Measurements from ENCODE around the gene GPR42. TPM values are rescaled to one million over a fixed set of nuclear protein-coding genes. Genes with fewer than 3 reads are reported as not detected.

The GPR42 gene, protein sequence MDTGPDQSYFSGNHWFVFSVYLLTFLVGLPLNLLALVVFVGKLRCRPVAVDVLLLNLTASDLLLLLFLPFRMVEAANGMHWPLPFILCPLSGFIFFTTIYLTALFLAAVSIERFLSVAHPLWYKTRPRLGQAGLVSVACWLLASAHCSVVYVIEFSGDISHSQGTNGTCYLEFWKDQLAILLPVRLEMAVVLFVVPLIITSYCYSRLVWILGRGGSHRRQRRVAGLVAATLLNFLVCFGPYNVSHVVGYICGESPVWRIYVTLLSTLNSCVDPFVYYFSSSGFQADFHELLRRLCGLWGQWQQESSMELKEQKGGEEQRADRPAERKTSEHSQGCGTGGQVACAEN
- 1 to 10 TPM in 1 of 2 donors, under 1 TPM in 1; 0.50 to 1.8 TPM for total RNA-seq

DNA sequence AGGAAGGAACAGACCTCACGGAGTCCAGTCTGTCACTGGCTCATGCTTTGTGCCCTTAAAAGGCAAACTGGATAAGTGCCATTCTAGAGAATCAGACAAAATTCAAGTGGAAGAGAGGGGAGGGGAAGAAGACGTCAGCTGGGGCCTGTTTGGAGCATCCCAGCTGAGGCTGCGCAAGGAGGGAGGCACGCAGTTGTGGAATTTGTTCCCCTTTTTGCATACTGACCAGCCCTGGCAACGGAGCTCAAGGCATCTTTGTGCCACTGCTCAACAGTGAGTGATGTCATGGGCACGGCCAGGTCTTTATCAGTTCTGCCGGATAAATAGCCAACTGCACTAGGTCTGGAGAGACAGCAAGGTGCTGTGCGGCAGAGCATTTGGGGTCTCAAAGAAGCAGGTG, at the start of gene GPR42:
TSS of gene GPR42 (plus strand) at position 347 of the 400 bp plus-strand sequence. CDS start 292 bp downstream, outside the sequence.
- DNase-seq (ENCODE audit: low spot score in 2 of 2): no peak
- Mint-ChIP-seq H3K36me3 (no peaks in the 10 kb centered on the region), H3K27ac (no peak within 1 kb of the TSS), H3K9me3 (no peaks in the 10 kb centered on the region)
- ATAC-seq: no peak

- DNase-seq (ENCODE audit: low spot score in 2 of 2): no peak
- ATAC-seq: no peak
- Mint-ChIP-seq H3K27ac (no peak overlapping the region), H3K36me3 (no peaks in the 10 kb centered on the region), H3K9me3 (no peaks in the 10 kb centered on the region)
Observed at GRCh38 chr19:35321291-35321690, 49.6 kb upstream of the GPR42 start.

DNA sequence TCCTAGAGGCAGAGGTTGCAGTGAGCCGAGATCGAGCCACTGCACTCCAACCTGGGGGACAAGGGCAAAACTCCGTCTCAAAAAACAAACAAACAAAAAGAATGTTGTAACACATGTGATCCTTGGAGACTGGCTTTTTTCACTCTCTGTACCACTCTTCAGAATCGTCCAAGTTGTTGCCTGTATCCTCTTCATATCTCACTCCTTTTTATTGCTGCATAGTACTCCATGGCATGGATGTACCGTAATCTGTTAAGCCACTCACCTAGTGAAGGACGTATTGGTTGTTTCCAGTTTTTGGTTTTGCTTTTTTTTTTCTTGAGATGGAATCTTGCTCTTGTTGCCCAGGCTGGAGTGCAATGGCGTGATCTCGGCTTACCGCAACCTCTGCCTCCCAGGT, 48.9 kb upstream of the GPR42 start:
- H3K36me3 Mint-ChIP-seq: no peaks in the 10 kb centered on the region
- H3K9me3 Mint-ChIP-seq: no peaks in the 10 kb centered on the region
- ATAC-seq (no peak), DNase-seq (ENCODE audit: low spot score in 2 of 2) (no peak)
- no peak overlapping the region for H3K27ac Mint-ChIP-seq

- no peak for ATAC-seq
- DNase-seq (ENCODE audit: low spot score in 2 of 2): no peak
- H3K9me3 Mint-ChIP-seq: no peaks in the 10 kb centered on the region
- H3K36me3 Mint-ChIP-seq: peaks cover 0 to 6% of the 10 kb centered on the region in 2 donors
- peak overlapping the region in 1 of 2 donors; percentile 10 for H3K27ac Mint-ChIP-seq
Observed at GRCh38 chr19:35327642-35328041, 43.2 kb upstream of the GPR42 start.

DNA sequence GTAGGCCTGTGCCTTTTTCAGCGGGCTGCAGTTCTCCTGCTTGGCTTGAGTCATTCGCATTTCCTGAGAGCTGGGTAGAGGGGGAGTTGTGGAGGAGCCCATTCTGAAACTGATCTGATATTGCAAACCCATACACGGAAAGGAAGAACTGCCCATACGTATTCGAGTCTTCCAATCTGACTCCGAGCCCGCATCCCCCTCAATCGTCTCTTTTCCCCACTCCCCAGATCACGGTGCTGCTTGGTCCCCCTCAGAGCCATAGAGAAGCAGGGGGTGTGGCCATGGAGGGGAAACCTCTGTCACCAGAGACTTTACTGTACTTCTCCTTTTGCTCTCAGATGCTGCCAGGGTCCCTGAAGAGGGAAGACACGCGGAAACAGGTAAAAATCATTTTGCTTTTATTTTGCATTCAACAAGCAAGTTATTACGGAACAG, 42.0 kb upstream of the GPR42 start, which contains the start of gene CD22:
TSS of gene CD22 (plus strand) at position 337 of the 435 bp plus-strand sequence. CDS start 2,854 bp downstream, outside the sequence.
- Mint-ChIP-seq H3K27ac (peak within 1 kb of the TSS in 1 of 2 donors; percentile 62), H3K9me3 (no peaks in the 10 kb centered on the region), H3K36me3 (peaks cover 0 to 10% of the 10 kb centered on the region in 2 donors)
- ATAC-seq: peak; percentile 55 to 75
- DNase-seq (ENCODE audit: low spot score in 2 of 2): no peak

DNA sequence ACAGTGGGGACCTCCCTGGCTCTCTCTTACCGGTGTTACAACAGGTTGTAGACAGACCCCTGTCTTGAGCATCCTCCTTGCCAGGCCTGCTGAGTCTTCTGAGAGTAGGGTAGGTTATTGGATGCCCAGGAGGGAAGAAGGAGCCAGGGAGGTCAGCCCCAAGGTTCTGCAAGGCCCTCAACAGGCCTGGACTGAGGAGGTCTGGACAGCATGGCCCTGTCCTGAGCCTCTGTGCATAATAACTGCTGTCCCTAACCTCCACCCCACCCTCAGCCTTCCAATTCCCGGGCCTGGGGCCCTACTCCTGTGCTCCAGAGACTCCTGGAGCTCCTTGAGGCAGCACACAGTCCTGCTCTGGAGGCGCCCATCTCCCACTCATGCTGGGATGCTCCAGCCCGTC, 41.5 kb upstream of the GPR42 start:
- no peaks in the 10 kb centered on the region for H3K9me3 Mint-ChIP-seq
- H3K27ac Mint-ChIP-seq: no peak overlapping the region
- peaks cover 0 to 12% of the 10 kb centered on the region in 2 donors for H3K36me3 Mint-ChIP-seq
- no peak for DNase-seq (ENCODE audit: low spot score in 2 of 2)
- no peak for ATAC-seq

DNA sequence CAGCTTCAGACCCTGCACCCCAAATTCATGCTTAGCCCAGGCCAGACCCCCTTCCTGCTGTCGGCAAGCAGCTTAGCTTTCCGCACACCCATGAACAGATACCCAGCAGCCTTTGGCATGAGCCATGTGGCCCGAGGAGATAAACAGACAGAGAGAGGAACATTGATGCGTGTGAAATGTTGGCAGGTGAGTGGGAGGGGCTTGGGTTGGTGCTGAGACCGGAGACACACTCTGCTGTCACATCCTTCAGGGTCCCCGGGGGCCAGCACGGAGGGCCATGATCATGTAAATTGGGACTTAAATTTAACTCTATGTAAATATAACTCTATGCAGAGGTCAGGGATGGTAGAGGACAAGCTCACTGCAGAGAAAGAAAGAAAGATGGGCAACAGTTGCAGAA, 40.4 kb upstream of the GPR42 start:
- peaks cover 0 to 12% of the 10 kb centered on the region in 2 donors for H3K36me3 Mint-ChIP-seq
- H3K9me3 Mint-ChIP-seq: no peaks in the 10 kb centered on the region
- no peak overlapping the region for H3K27ac Mint-ChIP-seq
- DNase-seq (ENCODE audit: low spot score in 2 of 2) (no peak), ATAC-seq (no peak)

- ATAC-seq (no peak), DNase-seq (ENCODE audit: low spot score in 2 of 2) (no peak)
- no peak overlapping the region for H3K27ac Mint-ChIP-seq
- peaks cover 0 to 12% of the 10 kb centered on the region in 2 donors for H3K36me3 Mint-ChIP-seq
- H3K9me3 Mint-ChIP-seq: no peaks in the 10 kb centered on the region
Observed at GRCh38 chr19:35331551-35332214, 39.2 kb upstream of the GPR42 start.

DNA sequence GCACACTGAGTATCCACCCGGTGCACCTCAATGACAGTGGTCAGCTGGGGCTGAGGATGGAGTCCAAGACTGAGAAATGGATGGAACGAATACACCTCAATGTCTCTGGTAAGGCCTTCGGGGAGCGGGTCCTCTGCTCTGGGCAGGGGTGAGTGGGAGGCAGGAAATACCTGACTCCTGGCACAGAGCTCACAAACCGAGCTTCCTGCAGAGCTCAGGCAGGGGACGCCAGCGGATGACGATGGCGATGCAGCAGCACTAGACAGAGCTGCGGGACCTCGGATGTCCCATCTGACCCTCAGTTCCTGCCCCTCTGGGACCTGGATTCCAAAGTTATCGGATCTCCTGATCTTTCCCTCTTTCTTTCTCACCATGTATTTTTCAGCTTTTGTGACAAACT, 38.1 kb upstream of the GPR42 start:
- Mint-ChIP-seq H3K36me3 (peaks cover 0 to 12% of the 10 kb centered on the region in 2 donors), H3K9me3 (no peaks in the 10 kb centered on the region), H3K27ac (peak overlapping the region in 1 of 2 donors; percentile 23)
- ATAC-seq (peak; percentile 68 to 73), DNase-seq (ENCODE audit: low spot score in 2 of 2) (peak in 1 of 2 donors; percentile 39)

- Mint-ChIP-seq H3K36me3 (peaks cover 0 to 12% of the 10 kb centered on the region in 2 donors), H3K27ac (peak overlapping the region in 1 of 2 donors; percentile 67), H3K9me3 (no peaks in the 10 kb centered on the region)
- ATAC-seq (no peak), DNase-seq (ENCODE audit: low spot score in 2 of 2) (no peak)
Observed at GRCh38 chr19:35334144-35334753, 36.6 kb upstream of the GPR42 start.

DNA sequence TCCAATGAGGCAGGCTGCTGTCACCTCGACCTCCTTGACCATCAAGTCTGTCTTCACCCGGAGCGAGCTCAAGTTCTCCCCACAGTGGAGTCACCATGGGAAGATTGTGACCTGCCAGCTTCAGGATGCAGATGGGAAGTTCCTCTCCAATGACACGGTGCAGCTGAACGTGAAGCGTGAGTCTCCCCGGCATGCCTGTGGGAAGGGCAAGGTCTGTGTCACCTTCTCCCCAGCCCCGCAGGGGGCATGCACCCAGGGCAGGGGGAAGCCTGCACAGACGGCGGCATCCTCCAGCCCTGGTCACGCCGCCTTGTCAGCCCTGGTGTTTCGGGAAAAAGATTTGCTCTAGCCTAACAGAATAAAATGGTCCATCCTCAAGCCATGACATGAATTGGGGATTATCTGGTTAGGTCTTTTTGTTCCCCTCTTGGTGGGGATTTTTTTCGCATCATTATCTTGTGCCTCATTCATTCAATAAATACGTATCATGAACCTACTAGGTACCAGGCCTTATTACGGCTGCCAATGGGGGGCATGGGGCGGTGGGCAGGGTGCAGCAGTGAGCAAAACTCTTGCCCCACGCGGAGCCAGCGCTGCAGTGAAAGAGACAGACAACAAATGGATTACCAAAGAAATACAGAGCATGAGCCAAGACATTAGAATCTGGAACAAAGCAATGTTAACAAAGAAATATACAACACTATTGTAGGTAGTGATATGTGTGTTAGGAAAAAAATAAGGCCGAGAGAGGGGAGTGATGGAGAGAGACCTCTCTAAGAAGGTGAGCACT, 34.5 kb upstream of the GPR42 start:
- ATAC-seq: no peak
- no peak for DNase-seq (ENCODE audit: low spot score in 2 of 2)
- Mint-ChIP-seq H3K27ac (peak overlapping the region; percentile 45 to 65), H3K36me3 (peaks cover 0 to 7% of the 10 kb centered on the region in 2 donors), H3K9me3 (no peaks in the 10 kb centered on the region)

DNA sequence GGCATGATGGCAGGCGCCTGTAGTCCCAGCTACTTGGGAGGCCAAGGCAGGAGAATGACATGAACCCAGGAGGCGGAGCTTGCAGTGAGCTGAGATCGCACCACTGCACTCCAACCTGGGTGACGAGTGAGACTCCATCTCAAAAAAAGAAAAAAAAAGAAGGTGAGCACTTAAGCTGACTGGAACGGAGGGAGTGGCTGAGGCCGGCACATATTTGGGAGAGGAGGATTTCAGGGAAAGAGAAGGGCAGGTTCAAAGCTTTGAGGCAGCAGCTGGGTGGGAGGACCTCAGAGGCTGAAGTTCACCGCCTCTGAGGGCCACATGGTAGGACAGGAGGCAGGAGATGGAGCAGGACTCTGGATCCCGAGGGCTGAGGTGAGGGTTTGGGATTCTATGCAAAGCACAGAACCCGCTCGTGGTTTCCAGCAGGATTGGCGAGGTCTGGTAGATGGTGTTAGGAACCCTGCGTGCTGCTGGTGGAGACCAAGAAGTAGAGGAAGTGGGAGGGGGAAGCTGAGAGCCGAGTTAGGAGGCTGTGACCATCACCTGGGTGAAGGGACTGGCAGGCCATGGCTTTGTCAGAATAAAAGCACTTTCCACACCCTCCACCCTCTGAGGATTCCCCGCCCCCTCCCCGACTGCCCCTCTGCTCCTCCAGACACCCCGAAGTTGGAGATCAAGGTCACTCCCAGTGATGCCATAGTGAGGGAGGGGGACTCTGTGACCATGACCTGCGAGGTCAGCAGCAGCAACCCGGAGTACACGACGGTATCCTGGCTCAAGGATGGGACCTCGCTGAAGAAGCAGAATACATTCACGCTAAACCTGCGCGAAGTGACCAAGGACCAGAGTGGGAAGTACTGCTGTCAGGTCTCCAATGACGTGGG, 33.5 kb upstream of the GPR42 start:
- ATAC-seq: no peak
- no peak for DNase-seq (ENCODE audit: low spot score in 2 of 2)
- Mint-ChIP-seq H3K9me3 (no peaks in the 10 kb centered on the region), H3K27ac (peak overlapping the region; percentile 45 to 70), H3K36me3 (peaks cover 0 to 7% of the 10 kb centered on the region in 2 donors)

DNA sequence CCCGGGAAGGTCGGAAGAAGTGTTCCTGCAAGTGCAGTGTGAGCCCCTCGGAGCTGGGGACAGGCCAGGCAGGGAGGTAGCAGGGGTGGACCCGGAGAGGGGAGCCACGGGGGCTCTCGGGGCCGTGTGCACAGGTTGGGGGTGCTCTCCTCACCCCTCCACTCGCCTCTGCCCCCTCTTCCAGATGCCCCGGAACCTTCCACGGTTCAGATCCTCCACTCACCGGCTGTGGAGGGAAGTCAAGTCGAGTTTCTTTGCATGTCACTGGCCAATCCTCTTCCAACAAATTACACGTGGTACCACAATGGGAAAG, 32.9 kb upstream of the GPR42 start:
- Mint-ChIP-seq H3K9me3 (no peaks in the 10 kb centered on the region), H3K36me3 (peaks cover 0 to 7% of the 10 kb centered on the region in 2 donors), H3K27ac (no peak overlapping the region)
- ATAC-seq (no peak), DNase-seq (ENCODE audit: low spot score in 2 of 2) (no peak)

DNA sequence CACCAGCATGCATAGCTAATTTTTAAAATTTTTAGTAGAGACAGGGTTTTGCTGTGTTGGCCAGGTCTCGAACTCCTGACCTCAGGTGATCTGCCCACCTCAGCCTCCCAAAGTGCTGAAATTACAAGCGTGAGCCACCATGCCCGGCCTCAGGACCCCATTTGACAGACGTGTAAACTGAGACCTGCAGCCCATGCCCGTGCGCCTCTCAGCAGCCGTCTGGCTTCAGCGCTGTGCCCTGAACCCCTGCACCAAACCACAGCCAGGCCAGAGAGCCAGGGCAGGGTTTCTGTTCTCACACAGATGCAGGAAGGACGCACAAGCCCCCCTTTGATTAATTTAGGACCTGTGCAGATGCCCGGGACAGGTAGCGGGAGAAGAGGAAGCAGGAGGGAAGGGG, 30.4 kb upstream of the GPR42 start:
- no peak for DNase-seq (ENCODE audit: low spot score in 2 of 2)
- Mint-ChIP-seq H3K9me3 (no peaks in the 10 kb centered on the region), H3K36me3 (no peaks in the 10 kb centered on the region), H3K27ac (no peak overlapping the region)
- no peak for ATAC-seq

DNA sequence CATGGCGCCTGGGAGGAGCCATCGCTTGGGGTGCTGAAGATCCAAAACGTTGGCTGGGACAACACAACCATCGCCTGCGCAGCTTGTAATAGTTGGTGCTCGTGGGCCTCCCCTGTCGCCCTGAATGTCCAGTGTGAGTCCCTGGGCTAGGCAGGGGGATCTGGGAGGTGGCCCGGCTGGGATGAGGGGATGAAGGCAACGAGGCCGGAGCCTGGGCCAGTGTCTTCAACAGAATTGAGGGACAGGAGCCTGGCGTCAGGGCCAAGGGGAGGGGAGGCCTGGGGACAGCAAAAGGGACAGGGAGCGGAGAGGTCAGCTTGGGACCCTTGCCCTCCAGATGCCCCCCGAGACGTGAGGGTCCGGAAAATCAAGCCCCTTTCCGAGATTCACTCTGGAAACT, 29.9 kb upstream of the GPR42 start:
- no peak overlapping the region for H3K27ac Mint-ChIP-seq
- H3K36me3 Mint-ChIP-seq: no peaks in the 10 kb centered on the region
- ATAC-seq (no peak), DNase-seq (ENCODE audit: low spot score in 2 of 2) (no peak)
- H3K9me3 Mint-ChIP-seq: no peaks in the 10 kb centered on the region

Measured in activated naive CD4-positive, alpha-beta T cell treated with anti-CD3 and anti-CD28 coated beads, Interleukin-2, amount 50 U/mL, for 72 hours (primary cell).